Fibroblast of lung (primary cell): ENCODE results near the gene GUCA1A.

Experiments used
- EZH2 ChIP-seq: IDR thresholded peaks from 2 replicates; pipeline ENCODE4 v1.5.1; 2012; ENCODE audit warnings: low read length, control low read depth, mild to moderate bottlenecking; ENCODE audit errors: missing control alignments
- TF ChIP-seq, protein P1 (sequence below), 2 donors: IDR thresholded peaks in 1 of 2; conservative IDR thresholded peaks in 1 of 2; 1 replicate in 1 of 2; 2 replicates in 1 of 2; pipeline ENCODE4 v1.5.1; 2011 to 2012; ENCODE audit warnings: low read length in 2 of 2, control low read depth in 1 of 2, inconsistent platforms in 1 of 2, low read depth in 1 of 2, mild to moderate bottlenecking in 1 of 2

DNA sequence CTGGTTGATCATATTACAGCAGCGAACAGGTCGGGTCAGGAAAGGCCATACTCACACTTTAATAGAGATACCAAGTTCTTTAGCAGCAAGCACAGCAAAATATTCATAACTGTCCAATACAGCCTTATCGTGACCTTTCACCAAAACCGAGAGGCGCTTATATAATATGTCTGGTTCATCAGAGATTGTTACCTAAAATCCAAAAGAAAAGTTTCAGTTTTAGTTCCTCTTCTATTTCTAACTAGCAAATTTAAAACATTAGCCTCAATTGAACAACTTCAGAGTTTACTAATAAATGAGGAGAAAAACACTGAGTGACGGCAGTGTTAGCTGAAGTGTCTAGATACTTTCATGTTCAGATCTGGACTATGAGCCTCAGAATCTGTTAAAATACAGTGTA, 38.6 kb downstream of the GUCA1A start:
- TF ChIP-seq, protein P1, sequence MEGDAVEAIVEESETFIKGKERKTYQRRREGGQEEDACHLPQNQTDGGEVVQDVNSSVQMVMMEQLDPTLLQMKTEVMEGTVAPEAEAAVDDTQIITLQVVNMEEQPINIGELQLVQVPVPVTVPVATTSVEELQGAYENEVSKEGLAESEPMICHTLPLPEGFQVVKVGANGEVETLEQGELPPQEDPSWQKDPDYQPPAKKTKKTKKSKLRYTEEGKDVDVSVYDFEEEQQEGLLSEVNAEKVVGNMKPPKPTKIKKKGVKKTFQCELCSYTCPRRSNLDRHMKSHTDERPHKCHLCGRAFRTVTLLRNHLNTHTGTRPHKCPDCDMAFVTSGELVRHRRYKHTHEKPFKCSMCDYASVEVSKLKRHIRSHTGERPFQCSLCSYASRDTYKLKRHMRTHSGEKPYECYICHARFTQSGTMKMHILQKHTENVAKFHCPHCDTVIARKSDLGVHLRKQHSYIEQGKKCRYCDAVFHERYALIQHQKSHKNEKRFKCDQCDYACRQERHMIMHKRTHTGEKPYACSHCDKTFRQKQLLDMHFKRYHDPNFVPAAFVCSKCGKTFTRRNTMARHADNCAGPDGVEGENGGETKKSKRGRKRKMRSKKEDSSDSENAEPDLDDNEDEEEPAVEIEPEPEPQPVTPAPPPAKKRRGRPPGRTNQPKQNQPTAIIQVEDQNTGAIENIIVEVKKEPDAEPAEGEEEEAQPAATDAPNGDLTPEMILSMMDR (conservative IDR thresholded peaks at IDR 0.05 in 1 of 2, IDR thresholded peaks at IDR 0.05 in 1 of 2; ENCODE audit: low read depth in 1 of 2, low read length in 2 of 2) = no peak
- no peak for TF ChIP-seq EZH2
